Smooth muscle cell of the brain vasculature (primary cell): ENCODE measurements around the gene PIK3R6.

Source experiments
- DNase-seq: peaks from one replicate; pipeline ENCODE4 v3.0.0-alpha.2; 2012; ENCODE audit warnings: low read depth, low spot score

The PIK3R6 gene

GRCh38 chr17:8855477-8856204 lies 11.8 kb downstream of the PIK3R6 start:
- no peak for DNase-seq

GRCh38 chr17:8851600-8851999 lies 15.9 kb downstream of the PIK3R6 start:
- DNase-seq, result no peak

GRCh38 chr17:8849311-8850041 lies 18.0 kb downstream of the PIK3R6 start:
- no peak for DNase-seq

- DNase-seq, result no peak
These were observed 19.6 kb downstream of the PIK3R6 start for GRCh38 chr17:8847891-8848290.

GRCh38 chr17:8846768-8847211 lies 20.7 kb downstream of the PIK3R6 start:
- no peak for DNase-seq

- no peak for DNase-seq
These were observed 22.9 kb downstream of the PIK3R6 start for GRCh38 chr17:8844229-8845218.

- no peak for DNase-seq
These were observed 24.1 kb downstream of the PIK3R6 start for GRCh38 chr17:8843344-8843743.

GRCh38 chr17:8841844-8842243 lies 25.6 kb downstream of the PIK3R6 start:
- DNase-seq, result no peak

- DNase-seq, result no peak
These were observed 28.0 kb downstream of the PIK3R6 start for GRCh38 chr17:8839410-8839935.

GRCh38 chr17:8838551-8839095 lies 28.9 kb downstream of the PIK3R6 start:
- DNase-seq, result no peak

GRCh38 chr17:8837563-8838075 lies 29.9 kb downstream of the PIK3R6 start:
- DNase-seq, result no peak

GRCh38 chr17:8836821-8837562 lies 30.5 kb downstream of the PIK3R6 start:
- DNase-seq, result no peak

- no peak for DNase-seq
These were observed 31.7 kb downstream of the PIK3R6 start for GRCh38 chr17:8835631-8836364.

- DNase-seq, result no peak
These were observed 32.4 kb downstream of the PIK3R6 start for GRCh38 chr17:8835106-8835505.

- no peak for DNase-seq
These were observed 34.6 kb downstream of the PIK3R6 start for GRCh38 chr17:8832711-8833352.

GRCh38 chr17:8831234-8831849 lies 36.1 kb downstream of the PIK3R6 start:
- DNase-seq, result no peak

- DNase-seq, result no peak
These were observed 37.3 kb downstream of the PIK3R6 start for GRCh38 chr17:8830141-8830540.

GRCh38 chr17:8829036-8829941 lies 38.2 kb downstream of the PIK3R6 start:
- no peak for DNase-seq
